NOMO-1 (cell line): Measurements from ENCODE around the gene PPCDC.
A peak's percentile ranks its signal among the peaks of the same experiment; 100 is the strongest.

Source experiments
- DNase-seq, 2 experiments: peaks; one replicate each; lab custom pipeline; 2025; ENCODE audit not compliant: unreplicated experiment in 2 of 2; lab: John Stamatoyannopoulos, UW

The PPCDC gene

GRCh38 chr15:75042730-75043508 lies 19.5 kb downstream of the PPCDC start:
- peak; percentile 99 to 100 for DNase-seq

GRCh38 chr15:75043509-75044257 lies 20.3 kb downstream of the PPCDC start:
- peak; percentile 94 for DNase-seq

- no peak for DNase-seq
Measured at GRCh38 chr15:75044258-75044878, 21.0 kb downstream of the PPCDC start.

GRCh38 chr15:75045332-75046015 lies 22.1 kb downstream of the PPCDC start:
- DNase-seq: no peak

- no peak for DNase-seq
Measured at GRCh38 chr15:75048394-75048793, 25.0 kb downstream of the PPCDC start.

- no peak for DNase-seq
Measured at GRCh38 chr15:75049392-75049791, 26.0 kb downstream of the PPCDC start.

- no peak for DNase-seq
Measured at GRCh38 chr15:75050283-75050682, 26.9 kb downstream of the PPCDC start.

GRCh38 chr15:75051191-75051608 lies 27.8 kb downstream of the PPCDC start:
- no peak for DNase-seq

GRCh38 chr15:75051711-75052110 lies 28.3 kb downstream of the PPCDC start:
- no peak for DNase-seq

- no peak for DNase-seq
Measured at GRCh38 chr15:75052972-75053747, 29.8 kb downstream of the PPCDC start.

- no peak for DNase-seq
Measured at GRCh38 chr15:75053748-75054125, 30.3 kb downstream of the PPCDC start.

- DNase-seq: no peak
Measured at GRCh38 chr15:75054172-75054897, 30.9 kb downstream of the PPCDC start.

GRCh38 chr15:75056036-75056435 lies 32.6 kb downstream of the PPCDC start:
- DNase-seq: no peak

- no peak for DNase-seq
Measured at GRCh38 chr15:75058127-75058905, 34.9 kb downstream of the PPCDC start.

GRCh38 chr15:75059607-75060006 lies 36.2 kb downstream of the PPCDC start:
- no peak for DNase-seq

GRCh38 chr15:75061272-75061671 lies 37.9 kb downstream of the PPCDC start:
- DNase-seq: peak; percentile 74 to 84

GRCh38 chr15:75062706-75063105 lies 39.3 kb downstream of the PPCDC start:
- DNase-seq: no peak

GRCh38 chr15:75063338-75063737 lies 39.9 kb downstream of the PPCDC start:
- no peak for DNase-seq

- DNase-seq: no peak
Measured at GRCh38 chr15:75063889-75064288, 40.5 kb downstream of the PPCDC start.
